SK-N-SH treated with all-trans-retinoic acid at 6 μM for 48 hours (cell line): ENCODE results near the gene PROC.

Experiments used
- ATAC-seq: fragments of 200-7000 bp; cut with Tn5 transposase; 3 replicates; pipeline ENCODE4 v1.9.1; 2020; ENCODE audit warnings: mild to moderate bottlenecking, moderate library complexity
- ARNTL ChIP-seq: fragments of 450-650 bp; formaldehyde crosslinking; IDR thresholded peaks from 2 replicates; pipeline ENCODE4 v1.5.0; 2020; ENCODE audit warnings: low read depth, mild to moderate bottlenecking, moderate library complexity, borderline replicate concordance
- BACH2 ChIP-seq: fragments of 250-450 bp; sonication (Bioruptor Pico); IDR thresholded peaks from 2 replicates; pipeline ENCODE4 v1.9.0; 2021; ENCODE audit warnings: mild to moderate bottlenecking, borderline replicate concordance
- CREB5 ChIP-seq: fragments of 250-450 bp; sonication (Bioruptor Pico); IDR thresholded peaks from 2 replicates; pipeline ENCODE4 v1.5.1; 2020; ENCODE audit warnings: low read depth, mild to moderate bottlenecking, moderate library complexity
- CSDC2 ChIP-seq: fragments of 250-450 bp; sonication (Bioruptor Pico); IDR thresholded peaks from 2 replicates; pipeline ENCODE4 v1.5.0; 2020; ENCODE audit warnings: mild to moderate bottlenecking, moderate library complexity
- CSRNP3 ChIP-seq: fragments of 250-450 bp; sonication (Bioruptor Pico); IDR thresholded peaks from 2 replicates; pipeline ENCODE4 v1.5.1; 2021; ENCODE audit warnings: mild to moderate bottlenecking, moderate library complexity
- GLIS3 ChIP-seq: fragments of 250-450 bp; sonication (Bioruptor Pico); IDR thresholded peaks from 2 replicates; pipeline ENCODE4 v1.5.0; 2020; ENCODE audit warnings: mild to moderate bottlenecking, moderate library complexity
- OSR1 ChIP-seq: fragments of 250-450 bp; sonication (Bioruptor Pico); IDR thresholded peaks from 2 replicates; pipeline ENCODE4 v1.8.0; 2022; ENCODE audit warnings: moderate library complexity, mild to moderate bottlenecking, inconsistent platforms
- POU6F1 ChIP-seq: fragments of 250-450 bp; sonication (Bioruptor Pico); IDR thresholded peaks from 2 replicates; pipeline ENCODE4 v1.8.0; 2021; ENCODE audit warnings: low read depth, mild to moderate bottlenecking, moderate library complexity, borderline replicate concordance
- PPARA ChIP-seq: fragments of 250-450 bp; sonication (Bioruptor Pico); IDR thresholded peaks from 2 replicates; pipeline ENCODE4 v1.5.0; 2020; ENCODE audit warnings: mild to moderate bottlenecking, borderline replicate concordance
- SNAI2 ChIP-seq: fragments of 250-450 bp; sonication (Bioruptor Pico); IDR thresholded peaks from 2 replicates; pipeline ENCODE4 v1.5.0; 2020; ENCODE audit warnings: mild to moderate bottlenecking, moderate library complexity
- TCF4 ChIP-seq: fragments of 250-450 bp; sonication (Bioruptor Pico); IDR thresholded peaks from 2 replicates; pipeline ENCODE4 v1.8.0; 2021; ENCODE audit warnings: mild to moderate bottlenecking, moderate library complexity, borderline replicate concordance
- TOX ChIP-seq: fragments of 250-450 bp; sonication (Bioruptor Pico); IDR thresholded peaks from 2 replicates; pipeline ENCODE4 v1.8.0; 2021; ENCODE audit warnings: mild to moderate bottlenecking, moderate library complexity, borderline replicate concordance
- TSHZ2 ChIP-seq: fragments of 250-450 bp; sonication (Bioruptor Pico); IDR thresholded peaks from 2 replicates; pipeline ENCODE4 v1.5.0; 2020; ENCODE audit warnings: mild to moderate bottlenecking, moderate library complexity
- ZC3H10 ChIP-seq: fragments of 250-450 bp; sonication (Bioruptor Pico); IDR thresholded peaks from 2 replicates; pipeline ENCODE4 v1.5.1; 2021; ENCODE audit warnings: mild to moderate bottlenecking, moderate library complexity
- ZFP3 ChIP-seq: fragments of 250-450 bp; sonication (Bioruptor Pico); IDR thresholded peaks from 2 replicates; pipeline ENCODE4 v1.5.0; 2020; ENCODE audit warnings: mild to moderate bottlenecking, moderate library complexity
- ZFP30 ChIP-seq: fragments of 450-650 bp; formaldehyde crosslinking; IDR thresholded peaks from 2 replicates; pipeline ENCODE4 v1.5.0; 2022; ENCODE audit warnings: mild to moderate bottlenecking, moderate library complexity
- ZNF565 ChIP-seq: fragments of 450-650 bp; formaldehyde crosslinking; conservative IDR thresholded peaks from 2 replicates; pipeline ENCODE4 v1.5.0; 2020; ENCODE audit warnings: low read depth, mild to moderate bottlenecking, moderate library complexity
- ZNF70 ChIP-seq: fragments of 450-650 bp; formaldehyde crosslinking; IDR thresholded peaks from 2 replicates; pipeline ENCODE4 v1.5.0; 2020; ENCODE audit warnings: mild to moderate bottlenecking, moderate library complexity
- ZNF8 ChIP-seq: fragments of 450-650 bp; formaldehyde crosslinking; IDR thresholded peaks from 2 replicates; pipeline ENCODE4 v1.5.0; 2020; ENCODE audit warnings: mild to moderate bottlenecking, moderate library complexity

PROC gene

GRCh38 chr2:127411653-127412369 is 6.4 kb upstream of the PROC start (continued):
- TF ChIP-seq TSHZ2 (CRISPR knock-in tag) (no peak), SNAI2 (CRISPR knock-in tag) (no peak), PPARA (CRISPR knock-in tag) (no peak), CSDC2 (CRISPR knock-in tag) (no peak), ARNTL (no peak), ZNF8 (CRISPR knock-in tag) (no peak), ZFP3 (CRISPR knock-in tag) (no peak), GLIS3 (no peak)
- TF ChIP-seq, all 23 proteins: peak for 0

GRCh38 chr2:127413200-127413599 is 5.0 kb upstream of the PROC start:
- no peak for TF ChIP-seq BACH2 (CRISPR knock-in tag)
- TF ChIP-seq ZNF565: no peak
- TF ChIP-seq ARNTL: no peak
- no peak for TF ChIP-seq PPARA (CRISPR knock-in tag)
- no peak for TF ChIP-seq TSHZ2 (CRISPR knock-in tag)
- TF ChIP-seq ZC3H10: no peak
- TF ChIP-seq OSR1 (CRISPR knock-in tag): no peak
- TF ChIP-seq TCF4 (CRISPR knock-in tag): no peak
- TF ChIP-seq, all 23 proteins: peak for 0
- ATAC-seq: no peak

GRCh38 chr2:127413782-127414637 is 4.2 kb upstream of the PROC start:
- peak; percentile 16 for ATAC-seq
- TF ChIP-seq BACH2 (CRISPR knock-in tag): no peak
- 0 out of 2 replicates have a peak, but pooled peaks have one; percentile 20 for TF ChIP-seq ZNF8 (CRISPR knock-in tag)
- no peak for TF ChIP-seq TOX (CRISPR knock-in tag)

GRCh38 chr2:127414638-127415592 is 3.3 kb upstream of the PROC start:
- no peak; the same call in 2 of the 3 replicates for ATAC-seq
- TF ChIP-seq SNAI2 (CRISPR knock-in tag): no peak
- no peak for TF ChIP-seq ZFP3 (CRISPR knock-in tag)
- no peak for TF ChIP-seq ZNF70 (CRISPR knock-in tag)
- TF ChIP-seq TCF4 (CRISPR knock-in tag): no peak
- TF ChIP-seq ZNF8 (CRISPR knock-in tag): no peak
- TF ChIP-seq CSRNP3 (CRISPR knock-in tag): no peak
- TF ChIP-seq POU6F1 (CRISPR knock-in tag): no peak
- TF ChIP-seq PPARA (CRISPR knock-in tag): no peak
- no peak for TF ChIP-seq CREB5 (CRISPR knock-in tag)
- TF ChIP-seq OSR1 (CRISPR knock-in tag): no peak
- no peak for TF ChIP-seq TOX (CRISPR knock-in tag)
- no peak for TF ChIP-seq ZFP30 (CRISPR knock-in tag)
